SK-N-SH (cell line): ENCODE results near the gene PFKFB2. TPM values are rescaled to one million over a fixed set of nuclear protein-coding genes. Genes with fewer than 3 reads are reported as not detected.

Experiments
- CTCF ChIA-PET: fragments of 300-600, 350-600 bp; formaldehyde crosslinking; extraction: SDS; loops from one replicate; lab custom pipeline; 2021; lab: Yijun Ruan, JAX
- POLR2A ChIA-PET: fragments of 350-600 bp; sonication (Branson Sonifier 250); formaldehyde crosslinking; extraction: SDS; loops from one replicate; lab custom pipeline; 2020; ENCODE audit warnings: antibody characterized with exemption, inconsistent platforms; lab: Yijun Ruan, JAX
- DNase-seq: peaks from one replicate; pipeline ENCODE4 v3.0.0; 2012
- H2AFZ ChIP-seq: fragments of 200-600 bp; sonication (generic); 2 replicates; pipeline ENCODE4 v1.8.1; 2016; ENCODE audit warnings: antibody characterized with exemption, mild to moderate bottlenecking, low read depth
- H3F3A ChIP-seq: fragments of 200-600 bp; sonication (generic); replicated peaks from 2 replicates; pipeline ENCODE3; 2016; ENCODE audit warnings: antibody characterized with exemption, mild to moderate bottlenecking; ENCODE audit not compliant: insufficient read depth
- H3K27ac ChIP-seq, 2 experiments: fragments of 200-500 bp in 1 of 2; fragments of 200-600 bp in 1 of 2; sonication (Bioruptor generic) in 1 of 2; sonication (generic), shearing (Covaris generic) in 1 of 2; 2 replicates each; pipeline versions ENCODE4 v1.5.1 to v1.6.1; 2014 to 2016; ENCODE audit warnings: low read depth in 2 of 2, inconsistent platforms in 1 of 2, low read length in 1 of 2, mild to moderate bottlenecking in 1 of 2, mixed read lengths in 1 of 2
- H3K27me3 ChIP-seq: fragments of 200-600 bp; sonication (generic), shearing (Covaris generic); 2 replicates; pipeline ENCODE4 v1.6.1; 2016; ENCODE audit warnings: mixed run types; ENCODE audit not compliant: insufficient read depth
- H3K36me3 ChIP-seq, 2 experiments: fragments of 200-500 bp in 1 of 2; fragments of 200-600 bp in 1 of 2; sonication (Bioruptor generic) in 1 of 2; sonication (generic) in 1 of 2; replicated peaks in 1 of 2; 2 replicates each; pipeline versions ENCODE3 to v1.5.1; 2014 to 2016; ENCODE audit warnings: low read length in 1 of 2, mild to moderate bottlenecking in 1 of 2; ENCODE audit not compliant: insufficient read depth in 2 of 2, control insufficient read depth in 1 of 2
- H3K4me1 ChIP-seq, 2 experiments: fragments of 200-500 bp in 1 of 2; fragments of 200-600 bp in 1 of 2; sonication (Bioruptor generic) in 1 of 2; sonication (generic), shearing (Covaris generic) in 1 of 2; 2 replicates each; pipeline versions ENCODE4 v1.5.1 to v1.6.1; 2014 to 2016; ENCODE audit warnings: low read depth in 1 of 2, low read length in 1 of 2, mixed run types in 1 of 2; ENCODE audit not compliant: insufficient read depth in 2 of 2, control insufficient read depth in 1 of 2
- H3K4me2 ChIP-seq: fragments of 200-600 bp; sonication (generic), shearing (Covaris generic); 2 replicates; pipeline ENCODE4 v1.6.1; 2017; ENCODE audit warnings: mixed run types
- H3K4me3 ChIP-seq, 2 experiments: fragments of 200-500 bp in 1 of 2; fragments of 200-600 bp in 1 of 2; sonication (Bioruptor generic) in 1 of 2; sonication (generic), shearing (Covaris generic) in 1 of 2; 2 replicates each; pipeline versions ENCODE4 v1.5.1 to v1.8.1; 2014 to 2016; ENCODE audit warnings: low read depth in 2 of 2, inconsistent platforms in 1 of 2, low read length in 1 of 2, mild to moderate bottlenecking in 1 of 2, mixed read lengths in 1 of 2, moderate library complexity in 1 of 2
- H3K79me2 ChIP-seq: fragments of 200-600 bp; sonication (generic); 2 replicates; pipeline ENCODE4 v1.8.1; 2017; ENCODE audit warnings: mild to moderate bottlenecking; ENCODE audit not compliant: insufficient read depth
- H3K9ac ChIP-seq: fragments of 200-600 bp; sonication (generic); 2 replicates; pipeline ENCODE4 v1.6.1; 2017; ENCODE audit warnings: mixed run types
- H3K9me2 ChIP-seq: fragments of 200-600 bp; sonication (generic); 2 replicates; pipeline ENCODE4 v1.6.1; 2017; ENCODE audit warnings: mixed run types
- H3K9me3 ChIP-seq: fragments of 200-600 bp; sonication (generic); 2 replicates; pipeline ENCODE4 v1.6.1; 2017; ENCODE audit warnings: mixed run types, mild to moderate bottlenecking, moderate library complexity
- H4K20me1 ChIP-seq: fragments of 200-600 bp; sonication (generic); 2 replicates; pipeline ENCODE4 v1.6.1; 2017; ENCODE audit warnings: mild to moderate bottlenecking, mixed run types; ENCODE audit not compliant: insufficient read depth
- CHD2 ChIP-seq: fragments of 150-350 bp; IDR thresholded peaks from 2 replicates; pipeline ENCODE4 v1.6.1; 2018; ENCODE audit warnings: low read length; ENCODE audit not compliant: partially characterized antibody
- CTCF ChIP-seq: fragments of 200-600 bp; sonication (generic); IDR thresholded peaks from 2 replicates; pipeline ENCODE4 v1.6.1; 2017; ENCODE audit warnings: antibody characterized with exemption, mild to moderate bottlenecking, moderate library complexity
- EP300 ChIP-seq, 2 experiments: IDR thresholded peaks; 2 replicates each; pipeline versions ENCODE4 v1.4.0 to v1.6.1; 2012; ENCODE audit warnings: borderline replicate concordance in 1 of 2, low read depth in 1 of 2, low read length in 1 of 2
- EZH2phosphoT487 ChIP-seq: fragments of 200-600 bp; sonication (generic); IDR thresholded peaks from 2 replicates; pipeline ENCODE4 v1.6.1; 2017; ENCODE audit warnings: low read depth, mixed run types, mild to moderate bottlenecking, antibody characterized with exemption, moderate library complexity, borderline replicate concordance
- FOXM1 ChIP-seq: IDR thresholded peaks from 2 replicates; pipeline ENCODE4 v1.4.0; 2012; ENCODE audit warnings: low read depth, mild to moderate bottlenecking
- GABPA ChIP-seq: IDR thresholded peaks from 2 replicates; pipeline ENCODE4 v1.4.0; 2012; ENCODE audit warnings: low read depth, mild to moderate bottlenecking
- JUND ChIP-seq: IDR thresholded peaks from 2 replicates; pipeline ENCODE4 v1.4.0; 2012
- MAX ChIP-seq: IDR thresholded peaks from 2 replicates; pipeline ENCODE4 v1.4.0; 2012; ENCODE audit warnings: low read depth
- MEF2A ChIP-seq: IDR thresholded peaks from 2 replicates; pipeline ENCODE4 v1.4.0; 2012; ENCODE audit warnings: low read depth, borderline replicate concordance
- MXI1 ChIP-seq: IDR thresholded peaks from 2 replicates; pipeline ENCODE4 v1.6.1; 2012; ENCODE audit warnings: mild to moderate bottlenecking, low read depth, low read length, improper control_type of control experiment
- PBX3 ChIP-seq: IDR thresholded peaks from 2 replicates; pipeline ENCODE4; 2012
- POLR2AphosphoS5 ChIP-seq: IDR thresholded peaks from 2 replicates; pipeline ENCODE4 v1.6.1; 2012; ENCODE audit warnings: low read depth, low read length
- RAD21 ChIP-seq: IDR thresholded peaks from 2 replicates; pipeline ENCODE4 v1.6.1; 2012; ENCODE audit warnings: mild to moderate bottlenecking, low read length
- REST ChIP-seq: IDR thresholded peaks from 2 replicates; pipeline ENCODE4 v1.6.1; 2012; ENCODE audit warnings: mild to moderate bottlenecking, low read depth, low read length, moderate library complexity
- SIN3A ChIP-seq: IDR thresholded peaks from 2 replicates; pipeline ENCODE4 v1.6.1; 2012; ENCODE audit warnings: low read depth, mild to moderate bottlenecking, low read length, moderate library complexity, borderline replicate concordance
- SMC3 ChIP-seq: IDR thresholded peaks from 2 replicates; pipeline ENCODE4 v1.6.1; 2012; ENCODE audit warnings: low read depth, low read length, improper control_type of control experiment
- TAF1 ChIP-seq: IDR thresholded peaks from 2 replicates; pipeline ENCODE4 v1.6.1; 2012; ENCODE audit warnings: low read depth, mild to moderate bottlenecking, low read length, moderate library complexity, borderline replicate concordance
- TCF12 ChIP-seq: IDR thresholded peaks from 2 replicates; pipeline ENCODE4 v1.4.0; 2012
- TEAD4 ChIP-seq: IDR thresholded peaks from 2 replicates; pipeline ENCODE4 v1.4.0; 2012; ENCODE audit warnings: mild to moderate bottlenecking, borderline replicate concordance; ENCODE audit not compliant: insufficient read depth
- ZBTB33 ChIP-seq: IDR thresholded peaks from 2 replicates; pipeline ENCODE4 v1.4.0; 2012; ENCODE audit warnings: low read depth, borderline replicate concordance
- WGBS: methylation state at CpG from one replicate; pipeline ENCODE4 v1.1.6; 2017; ENCODE audit warnings: low lambda C conversion rate; 5-methylcytosine and 5-hydroxymethylcytosine counted together
- polyA plus RNA-seq, 3 experiments: library from polyadenylated mRNA; depleted of rRNA; stranded (reverse); fragments of >200 nt; gene quantifications; 2 replicates each; pipeline ENCODE4 v1.2.3, GENCODE V29; 2012

The PFKFB2 gene
- polyA plus RNA-seq, 1 of the 3 experiments (the other 2 are of a cell fraction): 1.8 TPM

- Histone ChIP-seq H3K79me2 (no peaks in the 10 kb centered on the region), H3K4me3 (no peak overlapping the region), H3K9ac (no peak overlapping the region), H3K4me1 (no peaks in the 10 kb centered on the region; a peak in 1 of 4 replicates), H2AFZ (no peak overlapping the region), H3K9me2 (no peaks in the 10 kb centered on the region), H3K9me3 (no peaks in the 10 kb centered on the region), H3K27ac (no peak overlapping the region), H3K4me2 (no peak overlapping the region), H3F3A (no peaks in the 10 kb centered on the region), H4K20me1 (no peaks in the 10 kb centered on the region), H3K27me3 (no peaks in the 10 kb centered on the region), H3K36me3 (no peaks in the 10 kb centered on the region)
- CTCF ChIA-PET: interaction anchor here (0.6 to 1.7 kb wide), 6 partner anchors 8 to 390 kb away, joined by 3 to 5 read pairs (median 3); no protein-coding TSS in a partner anchor
- WGBS: 48% methylated on average over 3 of the region's 3 CpGs
- no peak for TF ChIP-seq TEAD4
- TF ChIP-seq CTCF: no peak
- TF ChIP-seq TCF12: no peak
- no peak for TF ChIP-seq ZBTB33
- no peak for TF ChIP-seq FOXM1
- TF ChIP-seq SMC3: no peak
- TF ChIP-seq GABPA: no peak
- TF ChIP-seq POLR2AphosphoS5: no peak
- TF ChIP-seq PBX3: no peak
- no peak for TF ChIP-seq MEF2A
- no peak for TF ChIP-seq SIN3A
- no peak for TF ChIP-seq REST
- no peak for TF ChIP-seq MXI1
- TF ChIP-seq CHD2: no peak
- no peak for TF ChIP-seq JUND
- TF ChIP-seq RAD21: no peak
- no peak for TF ChIP-seq MAX
- TF ChIP-seq EP300 (IDR thresholded peaks at IDR 0.05; ENCODE audit: borderline replicate concordance in 1 of 2, low read depth in 1 of 2, low read length in 1 of 2): no peak
- no peak for TF ChIP-seq TAF1
- TF ChIP-seq EZH2phosphoT487: no peak
- POLR2A ChIA-PET: no interaction called here
- DNase-seq: no peak
Measured at GRCh38 chr1:207014728-207015127, 38.3 kb upstream of the PFKFB2 start.
